ENCODE data around the gene TMLHE.
"Not testable (repeated sequence)": the region's sequence is repeated elsewhere in the genome, so short reads cannot be mapped to it uniquely, and the experiment has no call there.

The TMLHE gene

GRCh38 chrX:155477136-155477535, 135.6 kb downstream of the TMLHE start:
- not testable (repeated sequence) for DNase-seq

DNA sequence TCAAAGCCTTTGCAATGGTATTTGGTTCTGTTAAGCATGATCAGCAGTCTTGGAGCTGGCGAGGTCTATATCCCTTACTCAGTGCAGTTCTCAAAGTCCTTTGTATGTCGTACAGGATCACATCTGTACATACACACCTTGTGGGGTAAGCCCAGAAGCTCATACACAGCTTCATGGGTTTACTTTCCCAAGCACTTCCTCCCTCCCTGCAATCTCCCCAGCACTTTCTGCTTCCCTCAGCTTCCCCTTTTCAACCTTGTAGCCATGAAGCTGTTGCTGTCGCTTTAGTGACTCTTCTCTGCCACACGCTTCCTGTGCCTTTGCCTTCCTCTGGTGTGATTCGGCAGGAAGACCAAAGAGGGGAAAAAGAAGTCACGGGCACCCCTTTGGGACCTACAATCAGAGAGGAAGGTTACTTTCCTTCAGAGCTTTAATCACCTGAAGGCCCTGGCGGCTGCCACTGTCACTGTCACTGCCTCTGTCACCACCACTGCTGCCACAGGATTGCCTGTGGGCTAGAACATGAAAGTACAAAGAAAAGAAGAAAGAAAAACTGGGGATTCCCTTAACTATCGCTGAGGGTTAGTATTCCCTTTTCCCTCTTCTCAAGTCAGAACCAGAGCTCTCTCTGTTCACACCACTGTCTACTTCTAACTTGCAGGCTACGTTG, 146.3 kb downstream of the TMLHE start:
- DNase-seq, result not testable (repeated sequence)

DNA sequence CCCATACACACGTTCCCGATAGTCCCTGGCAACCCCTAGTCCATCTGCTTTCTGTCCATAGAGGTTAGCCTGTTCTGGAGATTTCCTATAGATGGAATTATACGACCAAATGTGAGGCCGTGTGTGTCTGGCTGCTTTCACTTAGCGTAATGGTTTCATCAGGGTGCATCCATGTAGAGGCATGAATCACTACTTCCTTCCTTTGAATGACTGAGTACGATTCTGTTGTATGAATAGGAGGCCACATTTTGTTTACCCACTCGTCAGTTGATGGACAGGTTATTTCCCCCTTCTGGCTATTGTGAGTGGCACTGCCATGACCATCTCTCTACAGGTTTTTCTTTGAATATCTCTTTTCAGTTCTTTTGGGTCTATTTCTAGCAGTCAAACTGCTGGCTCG, 152.3 kb downstream of the TMLHE start:
- DNase-seq, result not testable (repeated sequence)

DNA sequence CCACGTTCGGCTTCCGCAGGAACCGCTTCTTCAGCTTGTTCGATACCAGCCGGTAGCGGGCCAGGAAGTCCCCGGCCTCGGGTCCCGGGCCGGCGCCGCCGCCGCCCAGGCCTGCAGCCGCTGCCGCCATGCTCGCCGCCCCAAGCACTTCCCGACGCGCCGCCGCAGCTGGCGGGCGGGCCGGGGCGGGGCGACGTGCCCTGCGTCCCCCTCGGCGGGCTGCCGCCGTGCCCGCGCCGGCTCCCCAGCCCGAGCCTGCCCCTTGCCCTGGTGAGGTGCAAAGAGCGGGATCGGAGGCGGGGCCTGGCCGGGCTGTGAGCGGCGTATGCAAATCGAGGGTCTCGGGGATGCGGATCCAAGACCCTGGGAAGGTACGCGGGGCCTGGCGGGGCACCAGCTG, 154.3 kb downstream of the TMLHE start, which contains the start of gene F8A3:
Gene F8A3 (minus strand): TSS at position 150 of the 400 bp plus-strand sequence. CDS start 20 bp downstream, at position 130.
- DNase-seq, result not testable (repeated sequence)

DNA sequence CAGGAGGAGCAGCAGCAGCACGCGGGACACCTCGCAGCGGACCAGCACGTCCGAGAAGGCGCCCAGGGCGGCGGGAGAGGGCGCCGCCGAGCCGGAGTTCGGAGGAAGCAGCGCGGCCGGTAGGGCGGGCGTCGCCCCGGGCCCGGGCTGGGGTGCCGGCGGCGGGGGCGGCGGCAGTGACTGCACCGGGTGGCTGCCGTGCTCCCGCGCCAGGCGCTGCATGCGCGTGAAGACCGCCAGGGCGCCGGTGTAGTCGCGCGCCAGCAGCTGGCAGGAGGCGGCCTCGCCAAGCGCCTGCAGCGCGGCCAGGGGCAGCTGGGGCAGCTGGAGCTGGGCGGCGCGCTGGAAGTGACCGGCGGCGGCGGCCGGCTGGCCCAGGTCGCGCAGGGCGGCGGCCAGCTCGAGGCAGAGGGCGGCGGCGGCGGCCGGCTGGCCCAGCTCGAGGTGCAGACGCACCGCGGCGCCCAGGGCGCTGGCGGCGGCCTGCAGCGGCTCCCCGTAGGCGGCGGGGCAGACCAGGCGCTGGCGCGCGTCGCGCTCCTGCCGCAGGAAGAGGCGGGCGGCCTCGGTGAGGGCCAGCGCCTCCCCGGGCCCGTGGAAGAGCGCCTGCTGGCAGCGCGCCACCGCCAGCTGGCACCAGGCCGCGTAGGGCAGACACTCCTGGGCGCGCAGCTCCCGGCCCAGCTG, 154.8 kb downstream of the TMLHE start:
- not testable (repeated sequence) for DNase-seq

DNA sequence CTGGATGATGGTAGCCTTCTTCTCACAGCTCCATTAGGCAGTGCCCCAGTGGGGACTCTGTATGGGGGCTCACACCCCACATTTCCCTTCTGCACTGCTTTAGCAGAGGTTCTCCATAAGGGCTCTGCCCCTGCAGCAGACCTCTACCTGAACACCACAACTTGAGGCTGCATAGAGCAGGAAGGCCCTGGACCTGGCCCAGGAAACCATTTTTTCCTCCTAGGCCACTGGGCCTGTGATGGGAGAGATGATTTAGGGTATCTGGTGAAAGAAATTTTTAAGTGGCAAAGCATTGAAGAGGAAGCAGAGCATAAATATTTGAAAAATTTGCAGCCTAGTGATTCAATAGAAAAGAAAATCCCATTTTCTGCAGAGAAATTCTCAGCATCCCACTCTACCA, 171.7 kb downstream of the TMLHE start:
- no peak for DNase-seq
